Activated T-cell treated with anti-CD3 and anti-CD28 coated beads for 48 hours (primary cell): ENCODE results near the gene CTDSPL.

Experiments used
- DNase-seq: peaks from one replicate; pipeline ENCODE4 v3.0.0-alpha.2; 2020; ENCODE audit warnings: low read depth

CTDSPL gene

GRCh38 chr3:38002940-38003339, 141.3 kb downstream of the CTDSPL start:
- DNase-seq, result no peak

GRCh38 chr3:38003371-38003816, 141.7 kb downstream of the CTDSPL start:
- peak; percentile 56 for DNase-seq

GRCh38 chr3:38003817-38004414, 142.2 kb downstream of the CTDSPL start:
- DNase-seq, result no peak

DNA sequence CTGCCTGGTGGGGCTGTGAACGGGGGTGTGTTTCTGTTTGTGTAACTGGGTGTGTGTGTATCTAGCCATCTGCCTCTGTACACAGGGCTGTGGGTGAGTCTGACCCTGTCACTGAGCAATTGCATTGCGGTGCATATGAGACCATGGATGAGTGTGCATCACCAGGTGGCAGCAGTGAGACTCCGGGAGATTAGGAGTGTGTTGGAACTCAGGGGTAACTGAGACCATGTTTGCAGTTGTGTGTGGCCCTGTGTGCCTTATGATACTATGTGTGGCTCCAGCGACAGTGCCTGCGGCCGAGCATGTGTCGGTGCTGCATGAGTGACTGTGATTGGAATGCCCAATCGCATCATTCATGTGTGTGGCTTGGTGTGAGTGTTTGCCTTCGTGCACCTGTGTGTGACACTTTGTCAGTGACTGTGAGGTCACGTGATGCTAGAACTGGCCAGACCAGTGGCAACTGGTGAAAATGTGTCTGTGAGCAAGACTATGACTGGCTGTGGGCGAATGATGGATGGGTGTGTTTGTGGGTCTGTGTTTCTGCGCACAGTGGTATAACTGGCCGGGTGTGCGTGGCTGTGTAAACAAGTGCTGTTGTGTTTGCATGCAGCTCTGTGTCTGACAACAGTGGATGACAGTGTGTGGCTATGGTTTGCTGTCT, 142.9 kb downstream of the CTDSPL start:
- DNase-seq, result no peak

- no peak for DNase-seq
Observed at GRCh38 chr3:38005076-38006020, 143.7 kb downstream of the CTDSPL start.

- DNase-seq, result no peak
Observed at GRCh38 chr3:38006031-38006430, 144.4 kb downstream of the CTDSPL start.

DNA sequence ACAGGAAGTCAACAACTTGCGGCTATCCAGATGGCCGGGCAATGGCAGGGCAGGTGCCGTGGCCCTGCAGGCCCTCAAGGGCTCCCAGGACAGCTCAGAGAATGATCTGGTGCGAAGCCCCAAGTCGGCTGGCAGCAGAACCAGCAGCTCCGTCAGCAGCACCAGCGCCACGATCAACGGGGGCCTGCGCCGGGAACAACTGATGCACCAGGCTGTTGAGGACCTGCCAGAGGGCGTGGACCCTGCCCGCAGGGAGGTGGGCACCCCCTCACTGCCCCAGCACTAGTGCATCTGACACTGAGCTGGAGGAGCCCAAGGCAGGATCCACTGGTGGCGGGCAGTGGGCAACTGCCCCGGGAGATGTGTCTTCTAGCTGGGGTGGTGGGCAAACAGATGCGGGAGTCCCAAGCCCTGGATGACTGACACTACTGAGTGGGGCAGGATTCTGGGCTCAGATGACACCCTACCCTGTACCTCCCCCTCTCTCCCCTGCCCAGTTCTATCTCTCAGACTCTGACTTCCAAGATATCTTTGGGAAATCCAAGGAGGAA, 144.8 kb downstream of the CTDSPL start:
- no peak for DNase-seq

DNA sequence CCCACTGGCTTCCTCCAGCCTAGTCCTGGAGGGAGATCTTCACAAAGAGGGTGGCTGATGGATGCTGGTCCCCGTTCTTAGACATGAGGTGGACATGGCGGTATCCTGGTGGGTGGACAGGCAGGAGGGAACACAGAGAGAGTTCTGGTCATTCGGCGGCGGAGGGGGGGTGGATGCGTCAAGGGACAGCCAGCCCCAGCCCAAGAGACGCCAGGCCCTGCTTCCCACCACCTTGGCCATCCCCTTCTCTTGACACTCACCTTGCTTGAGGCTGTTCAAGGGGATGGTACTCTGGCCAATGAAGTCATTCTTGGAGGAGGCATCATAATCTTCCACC, 146.0 kb downstream of the CTDSPL start:
- DNase-seq, result no peak

DNA sequence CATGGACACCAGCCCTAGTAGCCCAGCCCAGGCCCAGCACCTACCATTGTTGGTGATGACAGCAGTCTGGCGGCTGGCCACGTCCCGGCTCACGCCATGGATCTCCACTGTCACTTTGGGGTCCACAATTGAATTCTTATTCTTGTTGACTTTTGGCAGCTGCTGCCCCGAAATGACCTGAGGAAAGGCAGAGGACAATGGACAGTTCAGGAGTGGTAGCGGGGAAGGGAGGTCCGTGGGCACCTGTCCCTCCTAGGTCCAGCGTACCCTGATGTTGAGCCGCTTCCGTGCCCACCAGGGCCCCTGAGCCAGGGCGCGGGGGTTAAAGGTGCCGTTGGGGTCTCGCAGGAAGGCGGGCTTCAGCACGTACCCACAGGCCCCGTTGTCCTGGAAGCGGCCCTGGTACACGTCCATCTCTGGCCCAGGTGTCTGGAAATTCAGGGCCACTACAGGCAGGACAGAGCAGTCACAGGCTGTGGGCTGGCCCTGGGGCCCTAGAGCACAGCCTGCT, 146.6 kb downstream of the CTDSPL start:
- no peak for DNase-seq

DNA sequence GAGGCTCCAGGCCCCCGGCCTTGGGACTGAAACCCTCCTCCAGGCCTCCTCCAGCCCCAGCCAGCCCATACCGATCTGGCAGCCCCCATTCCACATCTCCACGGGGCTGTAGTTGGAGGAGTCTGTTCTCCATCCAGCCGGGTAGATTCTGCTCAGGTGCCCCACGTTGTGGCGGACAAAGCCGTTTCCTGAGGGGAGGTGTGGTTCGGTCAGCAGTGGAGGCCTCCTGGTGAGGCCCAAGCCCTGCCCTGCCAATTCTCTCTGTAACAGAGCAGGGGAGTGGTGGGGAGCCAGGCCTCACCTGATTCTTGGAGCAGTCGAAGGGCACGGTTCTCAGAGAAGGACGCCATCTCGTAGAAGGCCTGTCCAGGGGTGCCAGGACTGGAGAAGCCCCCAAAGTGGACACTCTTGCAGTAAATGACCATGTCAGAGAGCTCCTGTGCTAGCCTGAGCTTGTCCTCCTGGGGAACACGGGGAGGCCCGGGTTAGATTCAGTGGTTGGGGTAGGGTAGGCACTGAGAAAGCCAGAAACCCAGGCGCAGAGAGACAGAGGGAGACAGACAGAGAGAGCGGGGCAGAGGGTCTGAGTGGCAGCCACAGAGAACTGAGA, 147.4 kb downstream of the CTDSPL start:
- no peak for DNase-seq

- DNase-seq, result no peak
Observed at GRCh38 chr3:38009807-38010591, 148.3 kb downstream of the CTDSPL start.

DNA sequence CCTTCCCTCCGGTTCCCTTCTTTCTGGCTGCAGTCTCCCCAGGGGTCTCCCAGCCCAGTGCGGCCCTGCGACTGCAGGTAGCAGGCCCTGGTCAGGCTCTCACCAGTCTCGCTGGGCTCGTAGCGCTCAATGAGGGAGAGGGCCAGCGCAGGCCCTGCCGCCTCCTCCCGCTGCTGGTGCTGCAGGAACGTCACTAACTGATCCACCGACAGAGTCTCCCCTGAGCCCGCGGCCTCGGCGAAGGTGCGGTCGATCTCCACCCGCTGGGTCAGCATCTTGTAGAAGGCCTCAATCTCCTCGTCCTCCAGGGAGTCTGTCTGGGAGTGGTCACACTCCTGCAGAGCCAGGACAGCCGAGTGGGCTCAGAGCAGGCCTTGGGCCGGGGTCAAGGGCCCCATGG, 149.4 kb downstream of the CTDSPL start:
- no peak for DNase-seq

GRCh38 chr3:38015485-38015884, 153.8 kb downstream of the CTDSPL start:
- no peak for DNase-seq

DNA sequence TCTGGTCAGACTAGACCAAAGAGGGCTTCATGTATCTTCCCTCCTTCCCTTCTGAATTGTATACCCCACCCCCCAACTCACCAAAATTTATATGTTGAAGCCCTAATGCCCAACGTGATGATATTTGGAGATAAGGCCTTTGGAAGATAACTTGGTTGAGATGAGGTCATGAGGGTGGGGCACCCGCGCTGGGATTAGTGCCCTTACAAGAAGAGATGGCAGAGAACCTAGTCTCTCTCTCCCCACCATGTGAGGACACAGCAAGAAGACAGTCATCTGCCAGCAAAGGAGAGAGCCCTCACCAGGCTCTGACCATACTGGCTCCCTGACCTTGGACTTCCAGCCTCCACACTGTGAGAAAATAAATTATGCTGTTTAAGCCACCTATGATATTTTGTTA, 154.3 kb downstream of the CTDSPL start:
- DNase-seq, result no peak

DNA sequence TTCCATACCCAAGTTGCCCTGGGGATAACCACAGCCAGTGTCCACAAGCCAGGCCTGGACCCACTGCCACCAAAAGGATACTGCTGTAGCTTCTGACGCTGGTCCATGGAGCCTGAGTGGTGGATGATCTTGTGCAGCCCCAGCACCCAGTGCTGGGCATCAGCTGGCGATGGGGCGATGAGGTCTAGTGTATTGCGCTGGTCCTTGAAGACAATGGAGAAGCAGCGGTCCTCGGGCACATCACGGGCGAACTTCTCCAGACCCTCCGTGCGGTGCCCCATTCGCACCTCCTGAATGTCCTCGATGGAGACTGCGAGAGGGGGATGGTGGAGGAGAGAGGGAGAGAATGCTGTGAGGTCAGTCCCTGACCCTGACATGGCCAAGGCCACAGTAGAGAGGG, 154.7 kb downstream of the CTDSPL start:
- no peak for DNase-seq

- DNase-seq, result no peak
Observed at GRCh38 chr3:38016847-38017444, 155.3 kb downstream of the CTDSPL start.

DNA sequence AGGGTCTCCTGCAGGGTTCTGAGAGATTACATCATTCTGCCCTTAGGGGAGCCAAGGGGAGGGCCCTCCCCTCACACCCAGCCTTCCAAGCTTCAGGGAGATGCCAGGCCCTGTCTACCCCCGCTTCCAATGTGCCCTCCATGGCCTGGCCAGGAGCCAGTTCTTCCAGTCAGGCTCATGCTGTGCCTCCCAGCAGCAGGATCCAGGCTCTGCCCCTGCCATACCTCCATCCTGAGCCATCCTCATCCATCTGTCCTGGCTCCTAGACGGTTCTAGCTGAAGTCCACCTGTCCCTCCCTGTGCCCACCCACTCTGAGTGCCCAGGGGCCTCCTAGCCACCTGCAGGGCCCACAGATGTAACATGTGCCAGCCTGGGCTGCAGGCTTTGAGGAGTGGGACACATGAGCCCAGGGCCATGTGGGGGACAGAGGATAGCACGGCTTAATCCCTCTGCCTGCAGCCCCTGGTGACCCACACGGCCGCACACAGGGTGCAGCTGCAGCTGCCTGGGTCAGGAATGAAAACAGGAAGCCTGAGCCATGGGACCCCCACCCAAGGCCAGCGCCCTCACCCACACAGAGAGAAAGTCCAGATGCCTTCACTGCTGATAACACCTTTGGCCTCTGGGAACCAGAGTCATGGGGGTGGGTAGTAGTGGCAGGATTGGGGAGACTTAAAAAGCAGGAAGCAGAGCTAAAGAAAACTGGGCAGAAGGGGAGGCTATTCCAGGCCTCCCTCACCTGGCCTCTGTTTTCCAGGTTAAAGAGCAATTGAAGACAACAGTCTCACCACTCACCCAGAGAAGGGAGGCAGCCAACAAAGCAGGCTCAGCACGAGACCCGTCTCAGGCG, 156.0 kb downstream of the CTDSPL start:
- no peak for DNase-seq

DNA sequence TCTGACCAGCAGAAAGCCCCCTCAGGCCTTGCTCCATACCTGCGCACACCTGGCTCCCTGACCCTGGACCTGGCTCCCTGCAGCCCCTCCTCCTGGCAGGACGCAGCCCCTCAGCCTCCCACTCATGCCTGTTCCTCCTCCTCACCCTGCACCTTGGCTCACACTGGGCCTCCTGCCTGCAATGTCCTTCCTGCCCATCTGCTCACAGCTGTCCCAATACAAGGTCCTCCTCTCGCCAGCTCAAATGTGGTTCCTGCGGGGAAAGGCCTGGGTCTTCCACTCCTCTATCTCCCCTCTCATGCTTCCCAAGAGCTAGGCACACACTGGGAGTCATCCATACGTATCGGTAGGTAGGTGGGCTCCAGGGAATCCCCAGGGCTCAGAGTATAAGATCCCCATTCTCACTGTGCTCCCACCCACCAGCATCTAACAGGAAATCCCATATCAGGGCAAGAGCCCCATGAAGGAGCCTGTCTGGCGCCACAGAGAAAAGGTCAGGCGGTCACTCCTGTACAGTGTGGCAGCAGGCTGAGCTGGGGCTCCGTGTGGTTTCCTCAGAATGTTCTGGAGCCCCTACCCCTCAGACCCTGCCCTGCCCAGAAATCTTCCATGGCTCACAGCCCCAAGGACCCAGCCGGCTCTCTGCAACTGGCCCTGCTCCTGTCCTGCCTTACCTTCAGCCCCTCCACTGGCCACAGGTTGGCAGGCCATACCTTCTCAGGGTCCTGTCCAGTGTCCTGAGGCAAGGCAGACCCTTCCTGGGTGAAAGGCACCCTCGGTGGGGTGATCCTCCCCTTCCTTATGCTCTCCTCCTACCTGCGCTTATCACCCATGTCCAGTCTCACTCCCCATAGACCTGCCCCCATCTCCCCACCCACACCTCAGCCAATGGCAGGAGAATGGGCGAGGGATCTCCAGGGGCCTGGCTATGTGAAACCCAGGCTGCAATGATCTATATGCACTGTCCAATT, 156.9 kb downstream of the CTDSPL start:
- DNase-seq, result no peak
